Left ventricle myocardium inferior (tissue), 1 donor: ENCODE data around the gene HOXC13. TPM values are rescaled to one million over a fixed set of nuclear protein-coding genes. Genes with fewer than 3 reads are reported as not detected.

Experiments
- DNase-seq: peaks from one replicate; pipeline ENCODE4 v3.0.0-alpha.2; 2020
- H3K27ac ChIP-seq: fragments of 200-600 bp; replicated peaks from 2 replicates; pipeline ENCODE4 v1.8.0; 2021
- H3K27me3 ChIP-seq: fragments of 200-600 bp; 2 replicates; pipeline ENCODE4 v1.8.0; 2021; ENCODE audit warnings: low read depth
- H3K36me3 ChIP-seq: fragments of 200-600 bp; 2 replicates; pipeline ENCODE4 v1.8.0; 2021
- H3K4me1 ChIP-seq: fragments of 200-600 bp; 2 replicates; pipeline ENCODE4 v1.8.0; 2021
- H3K4me3 ChIP-seq: fragments of 200-600 bp; 2 replicates; pipeline ENCODE4 v1.8.0; 2021; ENCODE audit warnings: mild to moderate bottlenecking, moderate library complexity
- H3K9me3 ChIP-seq: fragments of 200-600 bp; replicated peaks from 2 replicates; pipeline ENCODE4 v1.8.0; 2021
- CTCF ChIP-seq: fragments of 200-600 bp; IDR thresholded peaks from 2 replicates; pipeline ENCODE4 v1.8.0; 2021; ENCODE audit warnings: antibody characterized with exemption, mild to moderate bottlenecking, borderline replicate concordance
- intact Hi-C: fragments of 100-400 bp; cut with micrococcal nuclease; formaldehyde crosslinking; loops from one replicate; pipeline ENCODE4 v1.11.0; 2022
- total RNA-seq: library from RNA; stranded (reverse); fragmentation: NEBNext Ultra II Directional; extraction: Animal tissue kit (Norgen Biotek cat#: 25700); gene quantifications from one replicate; pipeline ENCODE4 v1.2.1, GENCODE V29; 2021
- donor health status: DM: no; HTN: yes; CAD: no; lungs with severe emphysema.

HOXC13 gene
- total RNA-seq, 1 donor from 2014 or later = not detected

DNA sequence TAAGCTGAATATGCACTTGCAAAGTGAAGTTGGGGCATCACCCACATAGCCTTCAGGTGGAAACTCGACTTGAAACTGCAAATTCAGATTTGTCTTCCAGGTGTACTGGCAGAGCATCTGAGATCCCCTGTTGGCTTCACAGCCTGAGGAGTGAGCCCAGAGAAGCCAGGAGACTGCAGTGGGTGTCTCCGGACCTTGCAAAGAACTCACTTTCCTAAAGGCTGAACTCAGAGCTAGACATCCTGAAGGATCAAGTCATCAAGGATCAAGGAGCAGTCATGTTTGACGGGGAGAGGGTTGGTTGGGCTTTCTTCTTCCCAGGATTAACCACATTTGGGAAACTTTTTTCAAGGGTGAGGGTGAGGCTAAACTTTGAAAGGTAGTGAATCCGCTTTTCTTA is 9.1 kb upstream of the HOXC13 start:
- H3K4me1 ChIP-seq = no peaks in the 10 kb centered on the region
- no peaks in the 10 kb centered on the region for H3K36me3 ChIP-seq
- H3K27ac ChIP-seq = no peak overlapping the region
- DNase-seq = no peak
- H3K9me3 ChIP-seq = no peaks in the 10 kb centered on the region
- H3K4me3 ChIP-seq = no peak overlapping the region
- TF ChIP-seq CTCF = no peak
- H3K27me3 ChIP-seq = peaks cover 100% of the 10 kb centered on the region
- intact Hi-C loops = no loop called here

GRCh38 chr12:53930591-53931255 is 7.9 kb upstream of the HOXC13 start:
- intact Hi-C loops = no loop called here

DNA sequence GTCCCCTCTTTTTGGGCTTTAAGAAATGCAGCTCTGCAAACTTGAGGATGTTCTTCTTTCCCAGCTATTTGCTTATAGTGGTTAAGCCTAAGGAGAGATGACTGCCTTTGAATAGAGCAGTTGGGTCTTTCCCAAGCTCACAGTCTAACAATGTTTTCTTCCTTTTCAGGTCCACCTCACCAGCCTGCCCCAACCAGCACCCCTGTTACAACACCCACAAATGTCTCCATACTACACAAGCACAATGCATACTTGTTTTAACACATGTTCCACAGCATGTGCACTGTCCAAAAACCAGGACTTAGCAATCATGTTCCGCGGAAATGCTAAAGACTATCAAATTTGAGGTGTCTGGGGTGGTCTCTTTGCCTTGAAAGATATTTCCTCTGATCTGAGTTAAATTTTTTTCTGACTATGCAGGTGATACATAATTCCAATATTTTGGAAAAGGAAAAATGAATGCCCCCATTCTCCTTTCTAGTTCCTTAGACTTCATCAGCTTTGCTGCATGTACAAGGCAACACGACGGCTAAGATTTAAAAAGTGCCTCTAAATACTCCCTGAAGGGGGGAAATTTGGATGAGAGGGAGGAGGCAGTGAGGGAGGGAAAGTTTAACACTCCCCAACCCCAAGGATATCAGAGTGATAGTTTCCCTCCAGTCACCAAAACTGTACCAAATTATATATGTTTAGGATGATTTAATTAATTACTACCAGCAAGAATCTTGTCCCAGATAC is 6.6 kb upstream of the HOXC13 start:
- intact Hi-C loops = no loop called here
- no peaks in the 10 kb centered on the region for H3K36me3 ChIP-seq
- TF ChIP-seq CTCF = no peak
- no peak overlapping the region for H3K4me3 ChIP-seq
- DNase-seq = no peak
- peaks cover 100% of the 10 kb centered on the region for H3K27me3 ChIP-seq
- H3K4me1 ChIP-seq = peaks cover 10% of the 10 kb centered on the region
- H3K27ac ChIP-seq = no peak overlapping the region
- H3K9me3 ChIP-seq = no peaks in the 10 kb centered on the region

More at GRCh38 chr12:53930591-53931255, 7.9 kb upstream of the HOXC13 start:
- Histone ChIP-seq H3K4me3 (no peak overlapping the region), H3K27ac (no peak overlapping the region), H3K4me1 (peaks cover 8% of the 10 kb centered on the region), H3K9me3 (no peaks in the 10 kb centered on the region), H3K36me3 (no peaks in the 10 kb centered on the region), H3K27me3 (peaks cover 100% of the 10 kb centered on the region)
- DNase-seq = no peak
- no peak for TF ChIP-seq CTCF

DNA sequence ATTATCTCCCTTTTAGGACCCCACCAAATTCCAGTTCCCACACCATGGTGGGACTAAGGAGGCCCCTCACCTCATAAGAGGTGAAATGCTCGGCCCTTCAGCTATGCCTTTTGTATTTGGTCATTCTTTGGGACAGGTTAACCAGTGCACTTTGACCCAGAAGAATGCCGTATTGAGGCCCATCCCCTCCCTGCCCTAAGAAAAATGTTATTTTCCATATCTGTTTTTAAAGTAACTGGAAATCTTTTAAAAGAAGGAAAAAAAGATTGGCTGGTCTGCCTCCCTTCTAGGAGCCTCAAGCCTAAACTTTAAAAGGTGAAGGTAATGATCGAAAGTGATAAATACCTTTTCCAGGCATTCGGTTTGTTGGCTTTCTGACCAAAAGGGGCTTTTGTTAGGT is 5.7 kb upstream of the HOXC13 start:
- TF ChIP-seq CTCF = no peak
- Histone ChIP-seq H3K4me1 (peaks cover 10% of the 10 kb centered on the region), H3K27ac (no peak overlapping the region), H3K4me3 (no peak overlapping the region), H3K36me3 (no peaks in the 10 kb centered on the region), H3K27me3 (peaks cover 100% of the 10 kb centered on the region), H3K9me3 (no peaks in the 10 kb centered on the region)
- no peak for DNase-seq
- intact Hi-C loops = no loop called here

DNA sequence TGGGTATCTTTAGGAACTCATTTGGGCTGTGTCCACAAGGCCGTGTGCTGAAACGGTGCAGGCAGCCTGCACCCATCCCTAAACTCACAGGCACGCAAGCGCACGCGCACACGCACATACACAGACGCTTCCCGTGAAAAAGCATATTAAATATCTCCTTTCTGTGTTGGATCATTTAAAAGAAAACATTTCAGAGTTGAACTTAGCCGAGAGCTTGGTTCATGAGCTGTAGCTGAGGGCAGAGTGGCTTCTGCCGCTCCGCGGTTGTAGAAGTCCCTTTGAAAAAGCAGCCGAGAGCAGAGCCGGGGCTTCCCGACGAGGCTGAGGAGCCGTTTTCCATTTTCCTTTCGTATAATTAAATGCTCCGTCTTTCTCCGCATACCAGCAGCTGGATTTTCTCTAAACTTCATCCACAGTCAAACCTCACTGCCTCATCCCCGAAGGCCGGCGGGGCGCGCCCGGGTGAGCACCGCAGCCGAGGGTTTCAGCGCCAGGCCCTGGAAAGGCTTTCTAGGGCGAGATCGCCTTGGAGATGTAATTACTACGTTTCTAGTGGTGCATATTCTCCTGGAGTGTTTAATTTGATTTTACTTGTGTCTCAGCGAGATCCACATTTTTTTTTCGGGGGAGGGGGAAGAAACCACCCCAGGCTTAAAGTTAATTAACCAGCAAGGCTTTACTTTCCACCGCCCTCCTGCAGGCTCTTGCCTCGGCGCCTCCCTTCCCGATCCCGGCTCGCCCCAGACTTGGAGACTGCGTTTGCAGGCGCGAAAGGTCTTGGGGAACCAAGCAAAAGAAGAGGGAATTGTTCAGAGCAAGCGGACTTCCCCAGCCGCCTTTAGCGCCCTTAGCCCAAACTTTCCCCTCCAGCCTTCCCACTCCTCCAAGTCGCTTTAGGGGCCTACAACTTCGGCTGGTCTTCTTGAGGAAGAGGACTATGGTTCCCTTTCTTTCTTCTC is 3.0 kb upstream of the HOXC13 start:
- H3K27ac ChIP-seq = no peak overlapping the region
- peaks cover 20% of the 10 kb centered on the region for H3K4me1 ChIP-seq
- no peaks in the 10 kb centered on the region for H3K9me3 ChIP-seq
- intact Hi-C loops = no loop called here
- no peak for TF ChIP-seq CTCF
- H3K4me3 ChIP-seq = peak overlapping the region; percentile 31
- H3K36me3 ChIP-seq = no peaks in the 10 kb centered on the region
- no peak for DNase-seq
- peaks cover 100% of the 10 kb centered on the region for H3K27me3 ChIP-seq
